K562 (cell line): ENCODE results near the gene ISM1. TPM values are rescaled to one million over a fixed set of nuclear protein-coding genes. Genes with fewer than 3 reads are reported as not detected.

ENCODE experiments used
- CC2D1A ChIP-seq: fragments of 450-650 bp; IDR thresholded peaks from 2 replicates; pipeline ENCODE4 v1.6.1; 2017; ENCODE audit warnings: mild to moderate bottlenecking
- CREBBP ChIP-seq: IDR thresholded peaks from one replicate; pipeline ENCODE4 v1.6.1; 2012; ENCODE audit warnings: low read depth, mild to moderate bottlenecking, control low read depth, inconsistent platforms, low read length
- HDAC6 ChIP-seq: IDR thresholded peaks from 2 replicates; pipeline ENCODE4 v1.6.1; 2012; ENCODE audit warnings: low read depth, mild to moderate bottlenecking, control low read depth, inconsistent platforms, low read length, moderate library complexity
- HOXB6 ChIP-seq: fragments of 250-450 bp; sonication (Bioruptor Pico); IDR thresholded peaks from 2 replicates; pipeline ENCODE4 v1.5.1; 2022; ENCODE audit warnings: mild to moderate bottlenecking, borderline replicate concordance
- IFI16 ChIP-seq: fragments of 250-450 bp; sonication (Bioruptor Pico); IDR thresholded peaks from 2 replicates; pipeline ENCODE4 v2.1.2; 2022; ENCODE audit warnings: mild to moderate bottlenecking, inconsistent platforms
- MCM2 ChIP-seq: fragments of 450-650 bp; IDR thresholded peaks from 2 replicates; pipeline ENCODE4 v1.6.1; 2017; ENCODE audit warnings: low read depth, mild to moderate bottlenecking
- MECOM ChIP-seq: fragments of 250-450 bp; sonication (Bioruptor Pico); IDR thresholded peaks from 2 replicates; pipeline ENCODE4 v1.8.0; 2022; ENCODE audit warnings: inconsistent platforms
- SREBF1 ChIP-seq: fragments of 150-350 bp; IDR thresholded peaks from 2 replicates; pipeline ENCODE4 v1.6.1; 2014; ENCODE audit warnings: antibody characterized with exemption, low read depth, low read length, borderline replicate concordance
- ZNF41 ChIP-seq: fragments of 250-450 bp; sonication (Bioruptor Pico); conservative IDR thresholded peaks from 2 replicates; pipeline ENCODE4 v1.4.0; 2020; ENCODE audit warnings: mild to moderate bottlenecking
- polyA plus RNA-seq, 8 experiments: library from polyadenylated mRNA; depleted of rRNA in 4 of 8; stranded (reverse) in 5 of 8; unstranded in 3 of 8; fragments of >200 nt; fragmentation: Nextera tagmentation in 2 of 8; fragmentation: Illumina TruSeq in 1 of 8; extraction: Ambion mirVana in 2 of 8; extraction: Trizol in 1 of 8; gene quantifications; 2 replicates each; pipeline versions ENCODE4 v1.2.1 to v1.2.3, GENCODE V29; 2011 to 2014; ENCODE audit warnings: inconsistent platforms in 1 of 8, missing spikeins in 1 of 8
- total RNA-seq, 7 experiments: library from RNA; depleted of rRNA in 6 of 7; stranded (reverse); fragments of >200 nt in 6 of 7; fragmentation: Illumina TruSeq in 2 of 7; extraction: Trizol in 2 of 7; gene quantifications; 2 replicates each; pipeline versions ENCODE4 v1.2.1 to v1.2.3, GENCODE V29; 2011 to 2021; ENCODE audit warnings: low replicate concordance in 1 of 7
- TF ChIP-seq, protein P1 (sequence below): sonication (generic); formaldehyde crosslinking; IDR thresholded peaks from 2 replicates; pipeline ENCODE4 v1.8.0; 2022; ENCODE audit warnings: mild to moderate bottlenecking, missing genetic modification reagents, borderline replicate concordance

The ISM1 gene
- total and polyA plus RNA-seq, 9 of the 15 experiments (the other 6 are each of a cell fraction or from before 2014, with no cell fraction given) = not detected

GRCh38 chr20:13229538-13229937 lies 8.5 kb downstream of the ISM1 start (continued):
- TF ChIP-seq ZNF41 (CRISPR knock-in tag) = no peak
- no peak for TF ChIP-seq HOXB6 (CRISPR knock-in tag)
- no peak for TF ChIP-seq HDAC6
- TF ChIP-seq, protein P1, sequence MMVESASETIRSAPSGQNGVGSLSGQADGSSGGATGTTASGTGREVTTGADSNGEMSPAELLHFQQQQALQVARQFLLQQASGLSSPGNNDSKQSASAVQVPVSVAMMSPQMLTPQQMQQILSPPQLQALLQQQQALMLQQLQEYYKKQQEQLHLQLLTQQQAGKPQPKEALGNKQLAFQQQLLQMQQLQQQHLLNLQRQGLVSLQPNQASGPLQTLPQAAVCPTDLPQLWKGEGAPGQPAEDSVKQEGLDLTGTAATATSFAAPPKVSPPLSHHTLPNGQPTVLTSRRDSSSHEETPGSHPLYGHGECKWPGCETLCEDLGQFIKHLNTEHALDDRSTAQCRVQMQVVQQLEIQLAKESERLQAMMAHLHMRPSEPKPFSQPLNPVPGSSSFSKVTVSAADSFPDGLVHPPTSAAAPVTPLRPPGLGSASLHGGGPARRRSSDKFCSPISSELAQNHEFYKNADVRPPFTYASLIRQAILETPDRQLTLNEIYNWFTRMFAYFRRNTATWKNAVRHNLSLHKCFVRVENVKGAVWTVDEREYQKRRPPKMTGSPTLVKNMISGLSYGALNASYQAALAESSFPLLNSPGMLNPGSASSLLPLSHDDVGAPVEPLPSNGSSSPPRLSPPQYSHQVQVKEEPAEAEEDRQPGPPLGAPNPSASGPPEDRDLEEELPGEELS (CRISPR knock-in tag) = no peak
- no peak for TF ChIP-seq IFI16 (CRISPR knock-in tag)
- TF ChIP-seq CREBBP = no peak
- TF ChIP-seq SREBF1 = no peak
- TF ChIP-seq MCM2 = no peak
- TF ChIP-seq MECOM (CRISPR knock-in tag) = no peak
- no peak for TF ChIP-seq CC2D1A
